Amniotic epithelial cell (primary cell): Measurements from ENCODE around the gene DNASE2B.

Source experiments
- DNase-seq: peaks from one replicate; pipeline ENCODE4 v3.0.0-alpha.2; 2010; ENCODE audit warnings: low read depth

The DNASE2B gene

DNA sequence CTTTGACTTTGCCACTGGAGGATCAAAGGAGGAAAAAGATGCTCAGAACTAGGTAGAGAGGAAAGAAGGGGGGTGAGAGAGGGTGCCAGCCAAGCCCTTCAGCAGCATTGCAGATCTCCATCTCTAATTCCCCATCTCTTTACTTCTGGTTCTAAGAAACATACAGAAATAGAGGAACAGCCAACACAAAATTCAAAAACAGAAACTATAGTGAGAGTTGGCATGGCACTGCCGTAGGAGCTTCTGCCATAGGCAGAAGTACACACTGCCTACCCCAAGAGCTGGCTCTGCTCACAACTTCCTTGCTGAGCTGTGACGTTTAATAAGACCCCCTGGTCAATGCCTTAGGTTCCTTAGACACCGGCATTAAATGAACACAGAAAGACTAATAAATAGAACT, 54.2 kb downstream of the DNASE2B start:
- no peak for DNase-seq

DNA sequence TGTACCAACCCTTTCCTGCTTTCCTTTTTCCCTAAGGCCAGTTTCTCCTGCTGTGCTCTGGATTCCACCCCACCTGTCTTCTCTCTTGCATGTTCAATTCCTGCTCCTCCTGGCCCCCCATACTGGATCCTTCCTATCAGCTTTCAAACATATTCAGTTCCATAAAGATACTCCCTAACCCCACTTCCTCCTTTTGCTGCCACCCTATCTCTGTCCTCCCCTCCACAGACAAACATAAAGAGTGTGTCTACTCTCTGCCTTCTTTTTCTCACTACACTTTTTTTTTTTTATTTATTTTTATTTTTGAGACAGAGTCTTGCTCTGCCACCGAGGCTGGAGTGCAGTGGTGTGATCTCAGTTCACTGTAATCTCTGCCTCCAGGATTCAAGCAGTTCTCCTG, 63.8 kb downstream of the DNASE2B start:
- no peak for DNase-seq
